ENCODE results near the gene FAAH.

- TF ChIP-seq CTCF (IDR thresholded peaks at IDR 0.05 in 2 of 3, conservative IDR thresholded peaks at IDR 0.05 in 1 of 3; ENCODE audit: control insufficient read depth in 2 of 3, extremely low read depth in 1 of 3, insufficient read depth in 1 of 3, low read depth in 3 of 3, low read length in 3 of 3) (no peak), PKNOX1 (IDR thresholded peaks at IDR 0.05) (no peak), IKZF1 (conservative IDR thresholded peaks at IDR 0.05) (no peak), NBN (IDR thresholded peaks at IDR 0.05) (no peak), FOXK2 (IDR thresholded peaks at IDR 0.05) (no peak), EZH2 (IDR thresholded peaks at IDR 0.05; ENCODE audit: borderline replicate concordance, control insufficient read depth, low read depth, low read length) (no peak), YY1 (IDR thresholded peaks at IDR 0.05; ENCODE audit: low read depth, low read length) (no peak), GABPA (IDR thresholded peaks at IDR 0.05; ENCODE audit: low read depth) (no peak), HCFC1 (IDR thresholded peaks at IDR 0.05; ENCODE audit: low read length) (no peak), POLR2AphosphoS5 (IDR thresholded peaks at IDR 0.05; ENCODE audit: low read length) (no peak)
Measured at GRCh38 chr1:46427541-46427940, 33.4 kb downstream of the FAAH start.
